Measurements from ENCODE around the gene HSD11B1.

HSD11B1 gene

GRCh38 chr1:209772126-209772525 lies 67.5 kb downstream of the HSD11B1 start:
- no peak for TF ChIP-seq EZH2phosphoT487 (conservative IDR thresholded peaks at IDR 0.05; ENCODE audit: low read length)
- no peak for TF ChIP-seq CTCF (IDR thresholded peaks at IDR 0.05; ENCODE audit: insufficient read depth, low read length, poor library complexity, severe bottlenecking)
- Histone ChIP-seq H3K9me3 (ENCODE audit: insufficient read depth, low read length) (0 out of 2 replicates have a peak, but pooled peaks cover 3% of the 10 kb centered on the region), H3K79me2 (ENCODE audit: insufficient read depth, low read length) (no peaks in the 10 kb centered on the region), H3K27me3 (ENCODE audit: low read length) (no peaks in the 10 kb centered on the region), H4K20me1 (ENCODE audit: low read depth, low read length) (no peaks in the 10 kb centered on the region), H3K36me3 (ENCODE audit: low read length) (peaks cover 8% of the 10 kb centered on the region; the same call in 1 of the 2 replicates), H3K27ac (ENCODE audit: low read depth, low read length) (no peak overlapping the region), H3K4me3 (ENCODE audit: insufficient read depth, low read length, poor library complexity, severe bottlenecking) (no peak overlapping the region), H3K4me2 (ENCODE audit: low read depth, low read length, poor library complexity, severe bottlenecking) (no peak overlapping the region), H2AFZ (ENCODE audit: low read depth, low read length, severe bottlenecking) (no peak overlapping the region), H3F3A (ENCODE audit: insufficient read depth) (no peaks in the 10 kb centered on the region), H3K9me2 (replicated peaks; ENCODE audit: insufficient read depth, low read length) (no peaks in the 10 kb centered on the region), H3K9ac (ENCODE audit: low read length) (no peak overlapping the region)

- no peak overlapping the region for H3K9ac ChIP-seq (ENCODE audit: low read length)
- H2AFZ ChIP-seq (ENCODE audit: low read depth, low read length, severe bottlenecking): no peak overlapping the region
- H3K27ac ChIP-seq (ENCODE audit: low read depth, low read length): no peak overlapping the region
- H3K4me2 ChIP-seq (ENCODE audit: low read depth, low read length, poor library complexity, severe bottlenecking): no peak overlapping the region
- H3K9me3 ChIP-seq (ENCODE audit: insufficient read depth, low read length): 0 out of 2 replicates have a peak, but pooled peaks cover 3% of the 10 kb centered on the region
- no peaks in the 10 kb centered on the region for H3K9me2 ChIP-seq (replicated peaks; ENCODE audit: insufficient read depth, low read length)
- no peaks in the 10 kb centered on the region for H3F3A ChIP-seq (ENCODE audit: insufficient read depth)
- H3K79me2 ChIP-seq (ENCODE audit: insufficient read depth, low read length): no peaks in the 10 kb centered on the region
- no peaks in the 10 kb centered on the region for H4K20me1 ChIP-seq (ENCODE audit: low read depth, low read length)
- H3K4me3 ChIP-seq (ENCODE audit: insufficient read depth, low read length, poor library complexity, severe bottlenecking): no peak overlapping the region
- peaks cover 13% of the 10 kb centered on the region; the same call in 1 of the 2 replicates for H3K36me3 ChIP-seq (ENCODE audit: low read length)
- TF ChIP-seq CTCF (IDR thresholded peaks at IDR 0.05; ENCODE audit: insufficient read depth, low read length, poor library complexity, severe bottlenecking): no peak
- TF ChIP-seq EZH2phosphoT487 (conservative IDR thresholded peaks at IDR 0.05; ENCODE audit: low read length): no peak
- no peaks in the 10 kb centered on the region for H3K27me3 ChIP-seq (ENCODE audit: low read length)
Measured at GRCh38 chr1:209774592-209774991, 69.9 kb downstream of the HSD11B1 start.

GRCh38 chr1:209775678-209776077 lies 71.0 kb downstream of the HSD11B1 start:
- no peak overlapping the region for H2AFZ ChIP-seq (ENCODE audit: low read depth, low read length, severe bottlenecking)
- H3K4me2 ChIP-seq (ENCODE audit: low read depth, low read length, poor library complexity, severe bottlenecking): no peak overlapping the region
- no peaks in the 10 kb centered on the region for H3K9me2 ChIP-seq (replicated peaks; ENCODE audit: insufficient read depth, low read length)
- no peaks in the 10 kb centered on the region for H3K27me3 ChIP-seq (ENCODE audit: low read length)
- H4K20me1 ChIP-seq (ENCODE audit: low read depth, low read length): no peaks in the 10 kb centered on the region
- H3K79me2 ChIP-seq (ENCODE audit: insufficient read depth, low read length): no peaks in the 10 kb centered on the region
- H3K27ac ChIP-seq (ENCODE audit: low read depth, low read length): no peak overlapping the region
- no peak overlapping the region for H3K9ac ChIP-seq (ENCODE audit: low read length)
- TF ChIP-seq CTCF (IDR thresholded peaks at IDR 0.05; ENCODE audit: insufficient read depth, low read length, poor library complexity, severe bottlenecking) (no peak), EZH2phosphoT487 (conservative IDR thresholded peaks at IDR 0.05; ENCODE audit: low read length) (no peak)
- no peaks in the 10 kb centered on the region for H3F3A ChIP-seq (ENCODE audit: insufficient read depth)
- H3K4me3 ChIP-seq (ENCODE audit: insufficient read depth, low read length, poor library complexity, severe bottlenecking): no peak overlapping the region
- H3K36me3 ChIP-seq (ENCODE audit: low read length): peaks cover 13% of the 10 kb centered on the region; the same call in 1 of the 2 replicates
- H3K9me3 ChIP-seq (ENCODE audit: insufficient read depth, low read length): no peaks in the 10 kb centered on the region

Measured in SU-DHL-6 (cell line).